Mucosa of descending colon (tissue), 3 donors: Measurements from ENCODE around the gene CHRNA9. TPM values are rescaled to one million over a fixed set of nuclear protein-coding genes. Genes with fewer than 3 reads are reported as not detected.
"Not testable (repeated sequence)": the region's sequence is repeated elsewhere in the genome, so short reads cannot be mapped to it uniquely, and the experiment has no call there.

Source experiments
- ATAC-seq: fragments of 200-7000 bp; cut with Tn5 transposase; one replicate; pipeline ENCODE4 v1.9.1; 2020; ENCODE audit warnings: mild to moderate bottlenecking, moderate library complexity
- DNase-seq, 3 donors: peaks; one replicate each; pipeline ENCODE4 v3.0.0-alpha.2; 2020
- H3K36me3 ChIP-seq: fragments of 200-600 bp; one replicate; pipeline ENCODE4 v1.8.0; 2021; ENCODE audit warnings: low read depth, mild to moderate bottlenecking
- H3K4me1 ChIP-seq: fragments of 200-600 bp; one replicate; pipeline ENCODE4 v1.8.0; 2021; ENCODE audit warnings: low read depth, mild to moderate bottlenecking
- H3K4me3 ChIP-seq: fragments of 200-600 bp; one replicate; pipeline ENCODE4 v1.8.0; 2021; ENCODE audit warnings: mild to moderate bottlenecking
- H3K9me3 ChIP-seq: fragments of 200-600 bp; one replicate; pipeline ENCODE4 v1.8.0; 2021; ENCODE audit warnings: mild to moderate bottlenecking
- intact Hi-C, 2 donors: fragments of 100-400 bp; cut with DNase I in 1 of 2; cut with micrococcal nuclease in 1 of 2; formaldehyde crosslinking; loops; one replicate each; pipeline versions ENCODE4 v1.11.0 to v1.11.1; 2022; cut with DNase I, micrococcal nuclease
- total RNA-seq, 3 donors: library from RNA; stranded (reverse); fragmentation: NEBNext Ultra II Directional in 2 of 3; extraction: Animal tissue kit (Norgen Biotek cat#: 25700) in 2 of 3; gene quantifications; one replicate each; pipeline versions ENCODE4 v1.2.1 to v1.2.4, GENCODE V29; 2021 to 2023
- TF ChIP-seq, protein P1 (sequence below): fragments of 200-600 bp; IDR thresholded peaks from one replicate; pipeline ENCODE4 v1.8.0; 2022; ENCODE audit warnings: antibody characterized with exemption, mild to moderate bottlenecking
- donor health status: DM: no; HTN: no; CAD: no; lungs with moderate emphysema.
- donor health status: DM: no; HTN: no; CAD: no.
- donor health status: DM: no; HTN: yes; CAD: no.

CHRNA9 gene
- total RNA-seq, 3 donors from 2014 or later = not detected

DNA sequence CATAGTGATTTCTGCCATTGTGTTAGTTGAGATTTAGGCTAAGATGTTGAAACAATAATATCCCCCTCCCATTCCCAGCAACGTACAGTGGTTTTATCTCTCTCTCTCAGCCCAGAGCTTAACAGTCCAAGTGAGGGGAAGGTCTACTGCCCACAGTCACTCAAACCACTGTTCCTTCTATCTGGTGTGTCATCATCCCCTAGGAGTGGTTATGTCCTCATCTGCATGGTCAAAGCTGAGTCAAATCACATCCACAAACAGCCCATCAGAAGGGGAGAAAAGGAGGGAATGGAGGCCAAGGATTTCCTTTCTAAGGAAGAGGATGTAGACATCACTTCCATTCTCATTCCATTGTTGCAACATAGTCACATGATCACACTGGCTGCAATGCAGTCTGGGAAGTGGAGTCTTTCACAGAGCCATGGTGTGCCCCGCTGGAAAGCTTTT lies 42.8 kb upstream of the CHRNA9 start:
- DNase-seq = no peak
- intact Hi-C loops = no loop called here
- Histone ChIP-seq H3K9me3 (no peaks in the 10 kb centered on the region), H3K4me3 (no peak overlapping the region), H3K4me1 (peaks cover 3% of the 10 kb centered on the region), H3K36me3 (no peaks in the 10 kb centered on the region)
- ATAC-seq = no peak
- TF ChIP-seq, protein P1, sequence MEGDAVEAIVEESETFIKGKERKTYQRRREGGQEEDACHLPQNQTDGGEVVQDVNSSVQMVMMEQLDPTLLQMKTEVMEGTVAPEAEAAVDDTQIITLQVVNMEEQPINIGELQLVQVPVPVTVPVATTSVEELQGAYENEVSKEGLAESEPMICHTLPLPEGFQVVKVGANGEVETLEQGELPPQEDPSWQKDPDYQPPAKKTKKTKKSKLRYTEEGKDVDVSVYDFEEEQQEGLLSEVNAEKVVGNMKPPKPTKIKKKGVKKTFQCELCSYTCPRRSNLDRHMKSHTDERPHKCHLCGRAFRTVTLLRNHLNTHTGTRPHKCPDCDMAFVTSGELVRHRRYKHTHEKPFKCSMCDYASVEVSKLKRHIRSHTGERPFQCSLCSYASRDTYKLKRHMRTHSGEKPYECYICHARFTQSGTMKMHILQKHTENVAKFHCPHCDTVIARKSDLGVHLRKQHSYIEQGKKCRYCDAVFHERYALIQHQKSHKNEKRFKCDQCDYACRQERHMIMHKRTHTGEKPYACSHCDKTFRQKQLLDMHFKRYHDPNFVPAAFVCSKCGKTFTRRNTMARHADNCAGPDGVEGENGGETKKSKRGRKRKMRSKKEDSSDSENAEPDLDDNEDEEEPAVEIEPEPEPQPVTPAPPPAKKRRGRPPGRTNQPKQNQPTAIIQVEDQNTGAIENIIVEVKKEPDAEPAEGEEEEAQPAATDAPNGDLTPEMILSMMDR = no peak

- intact Hi-C loops = no loop called here
- no peak overlapping the region for H3K4me3 ChIP-seq
- TF ChIP-seq, protein P1 = no peak
- peaks cover 2% of the 10 kb centered on the region for H3K4me1 ChIP-seq
- DNase-seq = no peak
- no peaks in the 10 kb centered on the region for H3K36me3 ChIP-seq
- ATAC-seq = no peak
- no peaks in the 10 kb centered on the region for H3K9me3 ChIP-seq
These were observed 40.8 kb upstream of the CHRNA9 start for GRCh38 chr4:40294339-40294738.

GRCh38 chr4:40295030-40295429 lies 40.1 kb upstream of the CHRNA9 start:
- H3K4me3 ChIP-seq, DNase-seq, H3K9me3 ChIP-seq, intact Hi-C loops, ATAC-seq, H3K36me3 ChIP-seq, H3K4me1 ChIP-seq: not testable (repeated sequence)

DNA sequence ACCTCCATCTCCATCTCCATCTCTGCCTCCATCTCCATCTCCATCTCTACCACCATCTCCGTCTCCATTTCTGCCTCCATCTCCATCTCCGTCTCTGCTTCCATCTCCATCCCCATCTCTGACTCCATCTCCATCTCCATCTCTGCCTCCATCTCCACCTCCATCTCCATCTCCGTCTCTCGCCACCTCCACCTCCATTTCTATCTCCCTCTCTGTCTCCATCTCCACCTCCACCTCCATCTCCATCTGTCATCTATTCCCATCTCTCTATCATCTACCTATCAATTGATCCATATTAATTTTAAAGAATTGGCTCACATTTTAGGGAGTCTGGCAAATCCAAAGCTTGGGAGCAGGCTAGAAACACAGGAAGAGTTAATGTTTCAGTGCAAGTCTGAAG lies 39.6 kb upstream of the CHRNA9 start:
- H3K9me3 ChIP-seq = no peaks in the 10 kb centered on the region
- ATAC-seq (no peak), DNase-seq (no peak)
- TF ChIP-seq, protein P1 = no peak
- no peaks in the 10 kb centered on the region for H3K4me1 ChIP-seq
- no peaks in the 10 kb centered on the region for H3K36me3 ChIP-seq
- no peak overlapping the region for H3K4me3 ChIP-seq
- intact Hi-C loops = no loop called here

- Histone ChIP-seq H3K36me3 (no peaks in the 10 kb centered on the region), H3K4me1 (no peaks in the 10 kb centered on the region), H3K4me3 (no peak overlapping the region), H3K9me3 (no peaks in the 10 kb centered on the region)
- intact Hi-C loops = no loop called here
- TF ChIP-seq, protein P1 = no peak
- no peak for DNase-seq
- ATAC-seq = no peak
These were observed 36.0 kb upstream of the CHRNA9 start for GRCh38 chr4:40299126-40299525.

GRCh38 chr4:40299811-40300292 lies 35.3 kb upstream of the CHRNA9 start:
- H3K9me3 ChIP-seq = no peaks in the 10 kb centered on the region
- TF ChIP-seq, protein P1 = no peak
- ATAC-seq = no peak
- H3K36me3 ChIP-seq = no peaks in the 10 kb centered on the region
- no peak overlapping the region for H3K4me3 ChIP-seq
- DNase-seq = no peak
- no peaks in the 10 kb centered on the region for H3K4me1 ChIP-seq
- intact Hi-C loops = no loop called here
